HEK293 (cell line): ENCODE results near the gene SEC61A2.
"Not testable (repeated sequence)": the region's sequence is repeated elsewhere in the genome, so short reads cannot be mapped to it uniquely, and the experiment has no call there.

Experiments
- CTCF ChIA-PET: fragments of 350-600 bp; formaldehyde crosslinking; extraction: SDS; loops from one replicate; lab custom pipeline; 2021; ENCODE audit warnings: antibody characterized with exemption; lab: Yijun Ruan, JAX
- POLR2A ChIA-PET: fragments of 300-600 bp; formaldehyde crosslinking; extraction: SDS; loops from one replicate; lab custom pipeline; 2020; ENCODE audit warnings: antibody characterized with exemption, inconsistent platforms; lab: Yijun Ruan, JAX
- H3K27ac ChIP-seq: fragments of 200-500 bp; sonication (Bioruptor generic); 2 replicates; pipeline ENCODE4 v1.5.1; 2014; ENCODE audit warnings: low read depth, low read length, control low read depth, inconsistent platforms; ENCODE audit errors: extremely low read depth
- H3K36me3 ChIP-seq, 2 experiments: fragments of 200-500 bp in 1 of 2; sonication (Bioruptor generic) in 1 of 2; 1 replicate in 1 of 2; 2 replicates in 1 of 2; pipeline ENCODE4 v1.5.1; 2014 to 2017; ENCODE audit warnings: inconsistent platforms in 2 of 2, low read length in 2 of 2; ENCODE audit not compliant: control insufficient read depth in 2 of 2, insufficient read depth in 1 of 2
- H3K4me1 ChIP-seq: fragments of 200-500 bp; sonication (Bioruptor generic); 2 replicates; pipeline ENCODE4 v1.5.1; 2014; ENCODE audit warnings: mild to moderate bottlenecking, low read length, inconsistent platforms; ENCODE audit not compliant: control insufficient read depth, insufficient read depth
- H3K4me3 ChIP-seq: 2 replicates; pipeline ENCODE4 v1.5.1; 2011; ENCODE audit warnings: low read depth, mild to moderate bottlenecking, control low read depth, low read length, moderate library complexity
- H3K9me3 ChIP-seq: fragments of 200-500 bp; sonication (Bioruptor generic); 2 replicates; pipeline ENCODE4 v1.5.1; 2014; ENCODE audit warnings: low read depth, low read length, inconsistent platforms; ENCODE audit not compliant: control insufficient read depth, insufficient read depth
- GFI1B ChIP-seq: fragments of 450-650 bp; formaldehyde crosslinking; IDR thresholded peaks from 2 replicates; pipeline ENCODE4 v1.5.1; 2016; ENCODE audit warnings: missing biosample characterization, missing genetic modification characterization
- SP3 ChIP-seq: fragments of 450-650 bp; formaldehyde crosslinking; IDR thresholded peaks from 2 replicates; pipeline ENCODE4 v1.5.1; 2016; ENCODE audit warnings: missing biosample characterization, missing genetic modification characterization
- ZFP37 ChIP-seq: fragments of 450-650 bp; formaldehyde crosslinking; IDR thresholded peaks from 2 replicates; pipeline ENCODE4 v1.5.1; 2016; ENCODE audit warnings: missing biosample characterization, missing genetic modification characterization
- ZNF366 ChIP-seq: fragments of 450-650 bp; formaldehyde crosslinking; conservative IDR thresholded peaks from 2 replicates; pipeline ENCODE4 v1.5.1; 2016; ENCODE audit warnings: missing biosample characterization, missing genetic modification characterization
- ZNF426 ChIP-seq: fragments of 450-650 bp; formaldehyde crosslinking; IDR thresholded peaks from 2 replicates; pipeline ENCODE4 v1.5.1; 2017; ENCODE audit warnings: missing biosample characterization, missing genetic modification characterization, mild to moderate bottlenecking, inconsistent platforms, moderate library complexity
- ZNF433 ChIP-seq: fragments of 450-650 bp; formaldehyde crosslinking; IDR thresholded peaks from 2 replicates; pipeline ENCODE4 v1.5.1; 2016; ENCODE audit warnings: missing biosample characterization, missing genetic modification characterization, low read depth
- ZNF510 ChIP-seq: fragments of 450-650 bp; formaldehyde crosslinking; IDR thresholded peaks from 2 replicates; pipeline ENCODE4 v1.5.1; 2018; ENCODE audit warnings: mild to moderate bottlenecking, missing genetic modification characterization, missing biosample characterization; ENCODE audit not compliant: insufficient replicate concordance
- ZNF555 ChIP-seq: fragments of 450-650 bp; formaldehyde crosslinking; conservative IDR thresholded peaks from 2 replicates; pipeline ENCODE4 v1.5.1; 2017; ENCODE audit warnings: missing biosample characterization, mild to moderate bottlenecking, missing genetic modification characterization, inconsistent platforms
- ZNF558 ChIP-seq: fragments of 450-650 bp; formaldehyde crosslinking; IDR thresholded peaks from 2 replicates; pipeline ENCODE4 v1.5.1; 2016; ENCODE audit warnings: missing biosample characterization, missing genetic modification characterization
- ZNF623 ChIP-seq: fragments of 450-650 bp; formaldehyde crosslinking; IDR thresholded peaks from 2 replicates; pipeline ENCODE4 v1.5.1; 2016; ENCODE audit warnings: missing biosample characterization, missing genetic modification characterization
- ZNF664 ChIP-seq: fragments of 450-650 bp; formaldehyde crosslinking; IDR thresholded peaks from 2 replicates; pipeline ENCODE4 v1.5.1; 2016; ENCODE audit warnings: missing biosample characterization, missing genetic modification characterization
- ZXDB ChIP-seq: fragments of 450-650 bp; formaldehyde crosslinking; IDR thresholded peaks from 2 replicates; pipeline ENCODE4 v1.5.1; 2016; ENCODE audit warnings: missing biosample characterization, missing genetic modification characterization
- TF ChIP-seq, protein P1 (sequence below): fragments of 450-650 bp; formaldehyde crosslinking; conservative IDR thresholded peaks from 2 replicates; pipeline ENCODE4 v1.5.1; 2016; ENCODE audit warnings: low read depth, missing biosample characterization, missing genetic modification characterization
- TF ChIP-seq, protein P2 (sequence below): fragments of 450-650 bp; formaldehyde crosslinking; IDR thresholded peaks from 2 replicates; pipeline ENCODE4 v1.5.1; 2016; ENCODE audit warnings: missing biosample characterization, missing genetic modification characterization, borderline replicate concordance
- TF ChIP-seq, protein P3 (sequence below): fragments of 450-650 bp; formaldehyde crosslinking; IDR thresholded peaks from 2 replicates; pipeline ENCODE4 v1.5.1; 2016; ENCODE audit warnings: missing biosample characterization, missing genetic modification characterization
- TF ChIP-seq, protein P4 (sequence below): fragments of 450-650 bp; formaldehyde crosslinking; IDR thresholded peaks from 2 replicates; pipeline ENCODE4 v1.5.1; 2016; ENCODE audit warnings: missing biosample characterization, missing genetic modification characterization, borderline replicate concordance
- TF ChIP-seq, protein P5 (sequence below): fragments of 450-650 bp; formaldehyde crosslinking; conservative IDR thresholded peaks from 2 replicates; pipeline ENCODE4 v1.5.1; 2016; ENCODE audit warnings: low read depth, missing biosample characterization, missing genetic modification characterization
- TF ChIP-seq, protein P6 (sequence below): fragments of 450-650 bp; formaldehyde crosslinking; IDR thresholded peaks from 2 replicates; pipeline ENCODE4 v1.5.1; 2016; ENCODE audit warnings: missing biosample characterization, missing genetic modification characterization

Gene SEC61A2

DNA sequence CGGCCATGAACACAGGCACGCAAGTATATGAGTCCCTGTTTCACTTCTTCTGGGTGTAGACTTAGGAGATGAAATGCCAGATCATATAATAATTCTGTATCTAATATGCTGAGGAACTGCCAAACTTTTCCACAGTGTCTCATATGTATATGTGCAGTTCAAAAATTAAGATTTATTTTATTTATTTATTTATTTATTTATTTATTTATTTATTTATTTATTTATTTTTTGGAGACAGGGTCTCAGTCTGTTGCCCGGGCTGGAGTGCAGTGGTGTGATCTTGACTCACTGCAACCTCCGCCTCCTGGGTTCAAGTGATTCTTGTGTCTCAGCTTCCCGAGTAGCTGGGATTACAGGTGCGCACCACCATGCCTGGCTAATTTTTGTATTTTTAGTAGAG is 42.0 kb downstream of the SEC61A2 start:
- CTCF ChIA-PET, result interaction anchor here (1.1 kb wide), 1 partner anchor 9 kb away, joined by 3 read pairs; no protein-coding TSS in a partner anchor
- H3K27ac ChIP-seq, H3K4me3 ChIP-seq, H3K4me1 ChIP-seq, POLR2A ChIA-PET, H3K9me3 ChIP-seq: not testable (repeated sequence)
- peaks cover 58 to 89% of the 10 kb centered on the region in 2 experiments for H3K36me3 ChIP-seq
- TF ChIP-seq ZNF366 (tag by site-specific recombination) (peak; percentile 41; the same call in 1 of the 2 replicates), GFI1B (0 out of 2 replicates have a peak, but pooled peaks have one; percentile 26), ZNF433 (tag by site-specific recombination) (peak; percentile 90), ZFP37 (tag by site-specific recombination) (peak; percentile 81), ZNF555 (peak; percentile 95), ZNF623 (tag by site-specific recombination) (peak; percentile 86), ZNF426 (tag by site-specific recombination) (peak; percentile 98), SP3 (tag by site-specific recombination) (peak; percentile 25; the same call in 1 of the 2 replicates), ZXDB (tag by site-specific recombination) (peak; percentile 80), ZNF664 (tag by site-specific recombination) (peak; percentile 90), ZNF558 (tag by site-specific recombination) (peak; percentile 86), ZNF510 (tag by site-specific recombination) (peak; percentile 75)
- TF ChIP-seq, protein P1, sequence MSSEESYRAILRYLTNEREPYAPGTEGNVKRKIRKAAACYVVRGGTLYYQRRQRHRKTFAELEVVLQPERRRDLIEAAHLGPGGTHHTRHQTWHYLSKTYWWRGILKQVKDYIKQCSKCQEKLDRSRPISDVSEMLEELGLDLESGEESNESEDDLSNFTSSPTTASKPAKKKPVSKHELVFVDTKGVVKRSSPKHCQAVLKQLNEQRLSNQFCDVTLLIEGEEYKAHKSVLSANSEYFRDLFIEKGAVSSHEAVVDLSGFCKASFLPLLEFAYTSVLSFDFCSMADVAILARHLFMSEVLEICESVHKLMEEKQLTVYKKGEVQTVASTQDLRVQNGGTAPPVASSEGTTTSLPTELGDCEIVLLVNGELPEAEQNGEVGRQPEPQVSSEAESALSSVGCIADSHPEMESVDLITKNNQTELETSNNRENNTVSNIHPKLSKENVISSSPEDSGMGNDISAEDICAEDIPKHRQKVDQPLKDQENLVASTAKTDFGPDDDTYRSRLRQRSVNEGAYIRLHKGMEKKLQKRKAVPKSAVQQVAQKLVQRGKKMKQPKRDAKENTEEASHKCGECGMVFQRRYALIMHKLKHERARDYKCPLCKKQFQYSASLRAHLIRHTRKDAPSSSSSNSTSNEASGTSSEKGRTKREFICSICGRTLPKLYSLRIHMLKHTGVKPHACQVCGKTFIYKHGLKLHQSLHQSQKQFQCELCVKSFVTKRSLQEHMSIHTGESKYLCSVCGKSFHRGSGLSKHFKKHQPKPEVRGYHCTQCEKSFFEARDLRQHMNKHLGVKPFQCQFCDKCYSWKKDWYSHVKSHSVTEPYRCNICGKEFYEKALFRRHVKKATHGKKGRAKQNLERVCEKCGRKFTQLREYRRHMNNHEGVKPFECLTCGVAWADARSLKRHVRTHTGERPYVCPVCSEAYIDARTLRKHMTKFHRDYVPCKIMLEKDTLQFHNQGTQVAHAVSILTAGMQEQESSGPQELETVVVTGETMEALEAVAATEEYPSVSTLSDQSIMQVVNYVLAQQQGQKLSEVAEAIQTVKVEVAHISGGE (tag by site-specific recombination), result peak; percentile 87
- TF ChIP-seq, protein P2, sequence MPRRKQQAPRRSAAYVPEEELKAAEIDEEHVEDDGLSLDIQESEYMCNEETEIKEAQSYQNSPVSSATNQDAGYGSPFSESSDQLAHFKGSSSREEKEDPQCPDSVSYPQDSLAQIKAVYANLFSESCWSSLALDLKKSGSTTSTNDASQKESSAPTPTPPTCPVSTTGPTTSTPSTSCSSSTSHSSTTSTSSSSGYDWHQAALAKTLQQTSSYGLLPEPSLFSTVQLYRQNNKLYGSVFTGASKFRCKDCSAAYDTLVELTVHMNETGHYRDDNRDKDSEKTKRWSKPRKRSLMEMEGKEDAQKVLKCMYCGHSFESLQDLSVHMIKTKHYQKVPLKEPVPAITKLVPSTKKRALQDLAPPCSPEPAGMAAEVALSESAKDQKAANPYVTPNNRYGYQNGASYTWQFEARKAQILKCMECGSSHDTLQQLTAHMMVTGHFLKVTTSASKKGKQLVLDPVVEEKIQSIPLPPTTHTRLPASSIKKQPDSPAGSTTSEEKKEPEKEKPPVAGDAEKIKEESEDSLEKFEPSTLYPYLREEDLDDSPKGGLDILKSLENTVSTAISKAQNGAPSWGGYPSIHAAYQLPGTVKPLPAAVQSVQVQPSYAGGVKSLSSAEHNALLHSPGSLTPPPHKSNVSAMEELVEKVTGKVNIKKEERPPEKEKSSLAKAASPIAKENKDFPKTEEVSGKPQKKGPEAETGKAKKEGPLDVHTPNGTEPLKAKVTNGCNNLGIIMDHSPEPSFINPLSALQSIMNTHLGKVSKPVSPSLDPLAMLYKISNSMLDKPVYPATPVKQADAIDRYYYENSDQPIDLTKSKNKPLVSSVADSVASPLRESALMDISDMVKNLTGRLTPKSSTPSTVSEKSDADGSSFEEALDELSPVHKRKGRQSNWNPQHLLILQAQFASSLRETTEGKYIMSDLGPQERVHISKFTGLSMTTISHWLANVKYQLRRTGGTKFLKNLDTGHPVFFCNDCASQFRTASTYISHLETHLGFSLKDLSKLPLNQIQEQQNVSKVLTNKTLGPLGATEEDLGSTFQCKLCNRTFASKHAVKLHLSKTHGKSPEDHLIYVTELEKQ (tag by site-specific recombination), result peak; percentile 30; the same call in 1 of the 2 replicates
- TF ChIP-seq, protein P3, sequence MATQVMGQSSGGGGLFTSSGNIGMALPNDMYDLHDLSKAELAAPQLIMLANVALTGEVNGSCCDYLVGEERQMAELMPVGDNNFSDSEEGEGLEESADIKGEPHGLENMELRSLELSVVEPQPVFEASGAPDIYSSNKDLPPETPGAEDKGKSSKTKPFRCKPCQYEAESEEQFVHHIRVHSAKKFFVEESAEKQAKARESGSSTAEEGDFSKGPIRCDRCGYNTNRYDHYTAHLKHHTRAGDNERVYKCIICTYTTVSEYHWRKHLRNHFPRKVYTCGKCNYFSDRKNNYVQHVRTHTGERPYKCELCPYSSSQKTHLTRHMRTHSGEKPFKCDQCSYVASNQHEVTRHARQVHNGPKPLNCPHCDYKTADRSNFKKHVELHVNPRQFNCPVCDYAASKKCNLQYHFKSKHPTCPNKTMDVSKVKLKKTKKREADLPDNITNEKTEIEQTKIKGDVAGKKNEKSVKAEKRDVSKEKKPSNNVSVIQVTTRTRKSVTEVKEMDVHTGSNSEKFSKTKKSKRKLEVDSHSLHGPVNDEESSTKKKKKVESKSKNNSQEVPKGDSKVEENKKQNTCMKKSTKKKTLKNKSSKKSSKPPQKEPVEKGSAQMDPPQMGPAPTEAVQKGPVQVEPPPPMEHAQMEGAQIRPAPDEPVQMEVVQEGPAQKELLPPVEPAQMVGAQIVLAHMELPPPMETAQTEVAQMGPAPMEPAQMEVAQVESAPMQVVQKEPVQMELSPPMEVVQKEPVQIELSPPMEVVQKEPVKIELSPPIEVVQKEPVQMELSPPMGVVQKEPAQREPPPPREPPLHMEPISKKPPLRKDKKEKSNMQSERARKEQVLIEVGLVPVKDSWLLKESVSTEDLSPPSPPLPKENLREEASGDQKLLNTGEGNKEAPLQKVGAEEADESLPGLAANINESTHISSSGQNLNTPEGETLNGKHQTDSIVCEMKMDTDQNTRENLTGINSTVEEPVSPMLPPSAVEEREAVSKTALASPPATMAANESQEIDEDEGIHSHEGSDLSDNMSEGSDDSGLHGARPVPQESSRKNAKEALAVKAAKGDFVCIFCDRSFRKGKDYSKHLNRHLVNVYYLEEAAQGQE (tag by site-specific recombination), result peak; percentile 79
- TF ChIP-seq, protein P4, sequence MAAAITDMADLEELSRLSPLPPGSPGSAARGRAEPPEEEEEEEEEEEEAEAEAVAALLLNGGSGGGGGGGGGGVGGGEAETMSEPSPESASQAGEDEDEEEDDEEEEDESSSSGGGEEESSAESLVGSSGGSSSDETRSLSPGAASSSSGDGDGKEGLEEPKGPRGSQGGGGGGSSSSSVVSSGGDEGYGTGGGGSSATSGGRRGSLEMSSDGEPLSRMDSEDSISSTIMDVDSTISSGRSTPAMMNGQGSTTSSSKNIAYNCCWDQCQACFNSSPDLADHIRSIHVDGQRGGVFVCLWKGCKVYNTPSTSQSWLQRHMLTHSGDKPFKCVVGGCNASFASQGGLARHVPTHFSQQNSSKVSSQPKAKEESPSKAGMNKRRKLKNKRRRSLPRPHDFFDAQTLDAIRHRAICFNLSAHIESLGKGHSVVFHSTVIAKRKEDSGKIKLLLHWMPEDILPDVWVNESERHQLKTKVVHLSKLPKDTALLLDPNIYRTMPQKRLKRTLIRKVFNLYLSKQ, result peak; percentile 91; the same call in 1 of the 2 replicates
- TF ChIP-seq, protein P5, sequence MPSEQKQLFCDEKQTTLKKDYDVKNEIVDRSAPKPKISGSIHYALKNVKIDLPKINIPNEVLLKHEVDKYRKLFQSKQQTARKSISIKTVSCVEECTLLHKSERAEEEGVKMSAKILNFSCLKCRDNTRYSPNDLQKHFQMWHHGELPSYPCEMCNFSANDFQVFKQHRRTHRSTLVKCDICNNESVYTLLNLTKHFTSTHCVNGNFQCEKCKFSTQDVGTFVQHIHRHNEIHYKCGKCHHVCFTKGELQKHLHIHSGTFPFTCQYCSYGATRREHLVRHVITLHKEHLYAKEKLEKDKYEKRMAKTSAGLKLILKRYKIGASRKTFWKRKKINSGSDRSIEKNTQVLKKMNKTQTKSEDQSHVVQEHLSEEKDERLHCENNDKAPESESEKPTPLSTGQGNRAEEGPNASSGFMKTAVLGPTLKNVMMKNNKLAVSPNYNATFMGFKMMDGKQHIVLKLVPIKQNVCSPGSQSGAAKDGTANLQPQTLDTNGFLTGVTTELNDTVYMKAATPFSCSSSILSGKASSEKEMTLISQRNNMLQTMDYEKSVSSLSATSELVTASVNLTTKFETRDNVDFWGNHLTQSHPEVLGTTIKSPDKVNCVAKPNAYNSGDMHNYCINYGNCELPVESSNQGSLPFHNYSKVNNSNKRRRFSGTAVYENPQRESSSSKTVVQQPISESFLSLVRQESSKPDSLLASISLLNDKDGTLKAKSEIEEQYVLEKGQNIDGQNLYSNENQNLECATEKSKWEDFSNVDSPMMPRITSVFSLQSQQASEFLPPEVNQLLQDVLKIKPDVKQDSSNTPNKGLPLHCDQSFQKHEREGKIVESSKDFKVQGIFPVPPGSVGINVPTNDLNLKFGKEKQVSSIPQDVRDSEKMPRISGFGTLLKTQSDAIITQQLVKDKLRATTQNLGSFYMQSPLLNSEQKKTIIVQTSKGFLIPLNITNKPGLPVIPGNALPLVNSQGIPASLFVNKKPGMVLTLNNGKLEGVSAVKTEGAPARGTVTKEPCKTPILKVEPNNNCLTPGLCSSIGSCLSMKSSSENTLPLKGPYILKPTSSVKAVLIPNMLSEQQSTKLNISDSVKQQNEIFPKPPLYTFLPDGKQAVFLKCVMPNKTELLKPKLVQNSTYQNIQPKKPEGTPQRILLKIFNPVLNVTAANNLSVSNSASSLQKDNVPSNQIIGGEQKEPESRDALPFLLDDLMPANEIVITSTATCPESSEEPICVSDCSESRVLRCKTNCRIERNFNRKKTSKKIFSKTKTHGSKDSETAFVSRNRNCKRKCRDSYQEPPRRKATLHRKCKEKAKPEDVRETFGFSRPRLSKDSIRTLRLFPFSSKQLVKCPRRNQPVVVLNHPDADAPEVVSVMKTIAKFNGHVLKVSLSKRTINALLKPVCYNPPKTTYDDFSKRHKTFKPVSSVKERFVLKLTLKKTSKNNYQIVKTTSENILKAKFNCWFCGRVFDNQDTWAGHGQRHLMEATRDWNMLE, result peak; percentile 96
- TF ChIP-seq, protein P6, sequence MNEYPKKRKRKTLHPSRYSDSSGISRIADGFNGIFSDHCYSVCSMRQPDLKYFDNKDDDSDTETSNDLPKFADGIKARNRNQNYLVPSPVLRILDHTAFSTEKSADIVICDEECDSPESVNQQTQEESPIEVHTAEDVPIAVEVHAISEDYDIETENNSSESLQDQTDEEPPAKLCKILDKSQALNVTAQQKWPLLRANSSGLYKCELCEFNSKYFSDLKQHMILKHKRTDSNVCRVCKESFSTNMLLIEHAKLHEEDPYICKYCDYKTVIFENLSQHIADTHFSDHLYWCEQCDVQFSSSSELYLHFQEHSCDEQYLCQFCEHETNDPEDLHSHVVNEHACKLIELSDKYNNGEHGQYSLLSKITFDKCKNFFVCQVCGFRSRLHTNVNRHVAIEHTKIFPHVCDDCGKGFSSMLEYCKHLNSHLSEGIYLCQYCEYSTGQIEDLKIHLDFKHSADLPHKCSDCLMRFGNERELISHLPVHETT, result peak; percentile 84
